ENCODE data around the gene AOAH.

- TF ChIP-seq NCOA2 (IDR thresholded peaks at IDR 0.05; ENCODE audit: partially characterized antibody in 2 of 2), result no peak
- TF ChIP-seq CTCF (IDR thresholded peaks at IDR 0.05 in 2 of 3, conservative IDR thresholded peaks at IDR 0.05 in 1 of 3; ENCODE audit: insufficient read depth in 2 of 3, low read depth in 1 of 3, low read length in 3 of 3), result no peak
- no peak for TF ChIP-seq POLR2AphosphoS5 (IDR thresholded peaks at IDR 0.05; ENCODE audit: control insufficient read depth, insufficient read depth, low read depth, low read length)
- TF ChIP-seq TEAD2 (tag; IDR thresholded peaks at IDR 0.05), result no peak
- TF ChIP-seq KDM1A (IDR thresholded peaks at IDR 0.05), result no peak
- TF ChIP-seq MXI1 (IDR thresholded peaks at IDR 0.05; ENCODE audit: low read depth, low read length), result no peak
- TF ChIP-seq, protein P1, sequence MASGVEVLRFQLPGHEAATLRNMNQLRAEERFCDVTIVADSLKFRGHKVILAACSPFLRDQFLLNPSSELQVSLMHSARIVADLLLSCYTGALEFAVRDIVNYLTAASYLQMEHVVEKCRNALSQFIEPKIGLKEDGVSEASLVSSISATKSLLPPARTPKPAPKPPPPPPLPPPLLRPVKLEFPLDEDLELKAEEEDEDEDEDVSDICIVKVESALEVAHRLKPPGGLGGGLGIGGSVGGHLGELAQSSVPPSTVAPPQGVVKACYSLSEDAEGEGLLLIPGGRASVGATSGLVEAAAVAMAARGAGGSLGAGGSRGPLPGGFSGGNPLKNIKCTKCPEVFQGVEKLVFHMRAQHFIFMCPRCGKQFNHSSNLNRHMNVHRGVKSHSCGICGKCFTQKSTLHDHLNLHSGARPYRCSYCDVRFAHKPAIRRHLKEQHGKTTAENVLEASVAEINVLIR (CRISPR knock-in tag; IDR thresholded peaks at IDR 0.05), result no peak
- no peak for TF ChIP-seq SRSF9 (IDR thresholded peaks at IDR 0.05; ENCODE audit: borderline replicate concordance, low read depth, low read length)
- no peak for TF ChIP-seq ZNF830 (CRISPR knock-in tag; IDR thresholded peaks at IDR 0.05)
- TF ChIP-seq HDGF (IDR thresholded peaks at IDR 0.05), result no peak
- TF ChIP-seq SOX6 (IDR thresholded peaks at IDR 0.05), result no peak
- no peak for TF ChIP-seq ATF3 (IDR thresholded peaks at IDR 0.05)
- TF ChIP-seq ATF3 (CRISPR knock-in tag; conservative IDR thresholded peaks at IDR 0.05), result no peak
These were observed 255.8 kb downstream of the AOAH start for GRCh38 chr7:36468370-36469101.
